Uterus (tissue), 4 donors: ENCODE data around the gene PBX2. TPM values are rescaled to one million over a fixed set of nuclear protein-coding genes. Genes with fewer than 3 reads are reported as not detected.

ENCODE experiments used
- DNase-seq, 2 donors: peaks; one replicate each; pipeline ENCODE4 v3.0.0-alpha.2; 2019 to 2020
- H3K27ac ChIP-seq, 2 donors: fragments of 200-600 bp; sonication (generic); 1 replicate in 1 of 2; 2 replicates in 1 of 2; pipeline ENCODE4 v1.5.1; 2016 to 2018
- H3K27me3 ChIP-seq, 2 donors: fragments of 200-600 bp; sonication (generic); one replicate each; pipeline ENCODE4 v1.5.1; 2018 to 2019; ENCODE audit warnings: control low read depth in 1 of 2
- H3K36me3 ChIP-seq, 2 donors: fragments of 200-600 bp; sonication (generic); one replicate each; pipeline ENCODE4 v1.5.1; 2019; ENCODE audit warnings: control low read depth in 1 of 2
- H3K4me1 ChIP-seq, 2 donors: fragments of 200-600 bp; sonication (generic); one replicate each; pipeline ENCODE4 v1.5.1; 2018 to 2019; ENCODE audit warnings: control low read depth in 1 of 2
- H3K4me3 ChIP-seq, 2 donors: fragments of 200-600 bp; sonication (generic); 1 replicate in 1 of 2; 2 replicates in 1 of 2; pipeline ENCODE4 v1.5.1; 2018 to 2019; ENCODE audit warnings: mild to moderate bottlenecking in 1 of 2
- H3K9me3 ChIP-seq, 2 donors: fragments of 200-600 bp; sonication (generic); one replicate each; pipeline ENCODE4 v1.5.1; 2019; ENCODE audit warnings: control low read depth in 1 of 2
- POLR2A ChIP-seq, 2 donors: fragments of 450-650 bp; IDR thresholded peaks; one replicate each; pipeline ENCODE4 v1.6.1; 2016; ENCODE audit warnings: antibody characterized with exemption in 2 of 2, mild to moderate bottlenecking in 1 of 2, moderate library complexity in 1 of 2
- intact Hi-C: fragments of 100-400 bp; cut with DNase I; formaldehyde crosslinking; loops from one replicate; pipeline ENCODE4 v1.15.1; 2023; ENCODE audit warnings: low total_unique reads
- total RNA-seq, 4 donors: library from RNA; depleted of rRNA in 3 of 4; stranded (reverse); fragments of >200 nt in 3 of 4; gene quantifications; one replicate each; pipeline versions ENCODE4 v1.1.0 to v1.2.4, GENCODE V29; 2014 to 2023
- TF ChIP-seq, protein P1 (sequence below), 4 experiments: fragments of 200-600 bp in 2 of 4; fragments of 450-650 bp in 2 of 4; sonication (generic) in 2 of 4; IDR thresholded peaks; one replicate each; pipeline ENCODE4 v1.5.1; 2016 to 2019; ENCODE audit warnings: antibody characterized with exemption in 4 of 4, mild to moderate bottlenecking in 2 of 4, moderate library complexity in 1 of 4
- donor health status: DM: yes; HTN: yes; CAD: no.

Gene PBX2
- total RNA-seq, 4 donors from 2014 or later = 35.1 to 150 (median 57.7) TPM

DNA sequence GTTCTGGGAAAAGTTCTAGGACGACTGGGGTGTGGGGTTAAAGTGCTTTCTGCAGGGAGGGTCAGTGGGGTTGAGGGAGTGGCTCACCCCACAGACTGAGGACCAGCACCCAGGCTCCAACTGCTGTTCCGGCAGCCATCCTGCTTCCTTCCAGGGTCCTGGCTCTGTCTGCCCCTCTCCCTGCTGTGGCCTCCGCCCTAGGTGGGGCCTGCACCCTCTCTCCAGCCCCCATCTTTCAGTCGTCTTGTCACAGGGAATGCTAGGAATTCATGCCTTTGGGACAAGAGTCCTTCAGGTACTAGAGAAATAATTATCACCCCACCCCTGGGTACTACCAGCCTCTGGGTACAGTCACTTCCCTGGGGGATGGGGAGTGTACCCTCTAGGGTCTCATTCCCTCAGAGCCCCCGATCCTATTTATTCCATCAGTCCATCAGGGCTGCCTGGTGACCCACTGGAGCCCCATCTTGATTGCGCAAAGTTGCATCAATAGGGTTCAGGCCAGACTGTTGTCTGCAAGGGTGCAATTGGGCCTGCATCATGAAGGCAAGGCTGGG is 5.8 kb downstream of the PBX2 start, which contains the start of gene AGER:
Gene AGER (minus strand): TSS at position 170 of the 557 bp plus-strand sequence. CDS start 31 bp downstream, at position 139.
- no peaks in the 10 kb centered on the region for H3K27me3 ChIP-seq
- no peaks in the 10 kb centered on the region for H3K36me3 ChIP-seq
- TF ChIP-seq POLR2A (IDR thresholded peaks at IDR 0.05) = no peak
- TF ChIP-seq, protein P1, sequence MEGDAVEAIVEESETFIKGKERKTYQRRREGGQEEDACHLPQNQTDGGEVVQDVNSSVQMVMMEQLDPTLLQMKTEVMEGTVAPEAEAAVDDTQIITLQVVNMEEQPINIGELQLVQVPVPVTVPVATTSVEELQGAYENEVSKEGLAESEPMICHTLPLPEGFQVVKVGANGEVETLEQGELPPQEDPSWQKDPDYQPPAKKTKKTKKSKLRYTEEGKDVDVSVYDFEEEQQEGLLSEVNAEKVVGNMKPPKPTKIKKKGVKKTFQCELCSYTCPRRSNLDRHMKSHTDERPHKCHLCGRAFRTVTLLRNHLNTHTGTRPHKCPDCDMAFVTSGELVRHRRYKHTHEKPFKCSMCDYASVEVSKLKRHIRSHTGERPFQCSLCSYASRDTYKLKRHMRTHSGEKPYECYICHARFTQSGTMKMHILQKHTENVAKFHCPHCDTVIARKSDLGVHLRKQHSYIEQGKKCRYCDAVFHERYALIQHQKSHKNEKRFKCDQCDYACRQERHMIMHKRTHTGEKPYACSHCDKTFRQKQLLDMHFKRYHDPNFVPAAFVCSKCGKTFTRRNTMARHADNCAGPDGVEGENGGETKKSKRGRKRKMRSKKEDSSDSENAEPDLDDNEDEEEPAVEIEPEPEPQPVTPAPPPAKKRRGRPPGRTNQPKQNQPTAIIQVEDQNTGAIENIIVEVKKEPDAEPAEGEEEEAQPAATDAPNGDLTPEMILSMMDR (IDR thresholded peaks at IDR 0.05) = no peak
- no peak for DNase-seq
- H3K4me1 ChIP-seq = peaks cover 7 to 10% of the 10 kb centered on the region in 2 donors
- H3K4me3 ChIP-seq = no peak within 1 kb of the TSS
- peak within 1 kb of the TSS; percentile 83 to 100 for H3K27ac ChIP-seq
- no peaks in the 10 kb centered on the region for H3K9me3 ChIP-seq
- intact Hi-C loops = no loop called here

DNA sequence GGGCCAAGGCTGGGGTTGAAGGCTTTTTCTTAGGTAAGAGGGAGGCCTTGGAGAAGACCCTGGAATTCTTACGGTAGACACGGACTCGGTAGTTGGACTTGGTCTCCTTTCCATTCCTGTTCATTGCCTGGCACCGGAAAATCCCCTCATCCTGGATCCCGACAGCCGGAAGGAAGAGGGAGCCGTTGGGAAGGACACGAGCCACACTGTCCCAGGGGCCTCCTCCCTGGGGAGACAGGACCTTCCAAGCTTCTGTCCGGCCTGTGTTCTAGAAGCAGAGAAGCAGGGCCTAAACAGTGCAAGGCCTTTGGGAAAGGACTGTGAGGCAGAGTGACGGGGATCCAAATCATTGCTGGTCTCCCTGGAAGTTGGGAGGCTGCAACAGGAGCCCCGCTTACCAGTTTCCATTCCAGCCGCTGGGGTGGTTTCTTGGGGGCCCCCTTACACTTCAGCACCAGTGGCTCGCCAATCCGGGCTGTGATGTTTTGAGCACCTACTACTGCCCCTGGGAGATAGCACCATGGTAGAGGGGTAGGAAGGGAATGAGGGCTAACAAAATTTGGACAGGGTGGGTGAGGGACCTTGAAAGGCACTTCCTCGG is 6.4 kb downstream of the PBX2 start:
- Histone ChIP-seq H3K27ac (peak overlapping the region; percentile 83 to 100), H3K9me3 (no peaks in the 10 kb centered on the region), H3K4me1 (peaks cover 9 to 14% of the 10 kb centered on the region in 2 donors), H3K4me3 (no peak overlapping the region), H3K27me3 (no peaks in the 10 kb centered on the region), H3K36me3 (no peaks in the 10 kb centered on the region)
- no peak for DNase-seq
- intact Hi-C loops = no loop called here
- TF ChIP-seq, protein P1 (IDR thresholded peaks at IDR 0.05) = no peak
- no peak for TF ChIP-seq POLR2A (IDR thresholded peaks at IDR 0.05)

DNA sequence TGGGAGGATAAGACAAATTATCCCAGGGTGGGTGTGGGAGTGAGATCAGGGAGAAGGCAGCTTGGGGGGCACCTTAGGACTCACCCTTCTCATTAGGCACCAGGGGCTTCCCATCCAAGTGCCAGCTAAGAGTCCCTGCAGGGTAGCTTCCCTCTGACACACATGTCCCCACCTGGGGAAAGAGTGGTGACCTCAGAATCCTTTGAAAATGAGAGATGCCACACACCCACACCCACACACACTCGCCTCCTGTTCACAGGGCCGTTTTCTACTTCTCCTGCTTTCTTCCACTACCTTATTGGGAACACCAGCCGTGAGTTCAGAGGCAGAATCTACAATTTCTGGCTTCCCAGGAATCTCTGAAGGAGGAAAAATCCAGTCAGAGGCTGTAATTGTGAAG is 7.0 kb downstream of the PBX2 start:
- no peak for DNase-seq
- Histone ChIP-seq H3K9me3 (no peaks in the 10 kb centered on the region), H3K27ac (peak overlapping the region; percentile 83 to 100), H3K36me3 (no peaks in the 10 kb centered on the region), H3K27me3 (no peaks in the 10 kb centered on the region), H3K4me1 (peaks cover 9 to 14% of the 10 kb centered on the region in 2 donors), H3K4me3 (no peak overlapping the region)
- TF ChIP-seq, protein P1 (IDR thresholded peaks at IDR 0.05) = no peak
- TF ChIP-seq POLR2A (IDR thresholded peaks at IDR 0.05) = no peak
- intact Hi-C loops = no loop called here

DNA sequence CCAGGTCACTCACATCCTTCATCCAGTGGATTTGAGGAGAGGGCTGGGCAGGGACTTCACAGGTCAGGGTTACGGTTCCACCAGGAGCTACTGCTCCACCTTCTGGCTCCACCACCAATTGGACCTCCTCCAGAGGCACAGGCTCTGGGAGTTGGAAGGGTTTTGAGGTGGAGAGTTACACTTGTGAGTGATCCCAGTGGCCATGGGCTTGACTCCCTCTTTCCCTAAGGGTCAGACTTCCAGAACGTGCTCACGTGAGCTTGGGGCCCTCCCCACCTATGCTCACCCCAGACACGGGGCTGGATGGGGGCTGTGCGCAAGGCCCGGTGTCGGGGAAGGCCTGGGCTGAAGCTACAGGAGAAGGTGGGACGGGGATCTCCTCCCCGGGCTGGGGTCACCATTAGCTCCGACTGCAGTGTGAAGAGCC is 7.4 kb downstream of the PBX2 start:
- peaks cover 9 to 14% of the 10 kb centered on the region in 2 donors for H3K4me1 ChIP-seq
- intact Hi-C loops = no loop called here

More for the DNA sequence above, 7.4 kb downstream of the PBX2 start:
- H3K27me3 ChIP-seq = no peaks in the 10 kb centered on the region
- no peaks in the 10 kb centered on the region for H3K36me3 ChIP-seq
- no peak for DNase-seq
- no peak for TF ChIP-seq POLR2A (IDR thresholded peaks at IDR 0.05)
- TF ChIP-seq, protein P1 (IDR thresholded peaks at IDR 0.05) = no peak
- H3K4me3 ChIP-seq = no peak overlapping the region
- peak overlapping the region; percentile 3 to 100 for H3K27ac ChIP-seq
- no peaks in the 10 kb centered on the region for H3K9me3 ChIP-seq
